Measurements from ENCODE around the gene FAM120A.
"Not testable (repeated sequence)": the region's sequence is repeated elsewhere in the genome, so short reads cannot be mapped to it uniquely, and the experiment has no call there.

Gene FAM120A, protein sequence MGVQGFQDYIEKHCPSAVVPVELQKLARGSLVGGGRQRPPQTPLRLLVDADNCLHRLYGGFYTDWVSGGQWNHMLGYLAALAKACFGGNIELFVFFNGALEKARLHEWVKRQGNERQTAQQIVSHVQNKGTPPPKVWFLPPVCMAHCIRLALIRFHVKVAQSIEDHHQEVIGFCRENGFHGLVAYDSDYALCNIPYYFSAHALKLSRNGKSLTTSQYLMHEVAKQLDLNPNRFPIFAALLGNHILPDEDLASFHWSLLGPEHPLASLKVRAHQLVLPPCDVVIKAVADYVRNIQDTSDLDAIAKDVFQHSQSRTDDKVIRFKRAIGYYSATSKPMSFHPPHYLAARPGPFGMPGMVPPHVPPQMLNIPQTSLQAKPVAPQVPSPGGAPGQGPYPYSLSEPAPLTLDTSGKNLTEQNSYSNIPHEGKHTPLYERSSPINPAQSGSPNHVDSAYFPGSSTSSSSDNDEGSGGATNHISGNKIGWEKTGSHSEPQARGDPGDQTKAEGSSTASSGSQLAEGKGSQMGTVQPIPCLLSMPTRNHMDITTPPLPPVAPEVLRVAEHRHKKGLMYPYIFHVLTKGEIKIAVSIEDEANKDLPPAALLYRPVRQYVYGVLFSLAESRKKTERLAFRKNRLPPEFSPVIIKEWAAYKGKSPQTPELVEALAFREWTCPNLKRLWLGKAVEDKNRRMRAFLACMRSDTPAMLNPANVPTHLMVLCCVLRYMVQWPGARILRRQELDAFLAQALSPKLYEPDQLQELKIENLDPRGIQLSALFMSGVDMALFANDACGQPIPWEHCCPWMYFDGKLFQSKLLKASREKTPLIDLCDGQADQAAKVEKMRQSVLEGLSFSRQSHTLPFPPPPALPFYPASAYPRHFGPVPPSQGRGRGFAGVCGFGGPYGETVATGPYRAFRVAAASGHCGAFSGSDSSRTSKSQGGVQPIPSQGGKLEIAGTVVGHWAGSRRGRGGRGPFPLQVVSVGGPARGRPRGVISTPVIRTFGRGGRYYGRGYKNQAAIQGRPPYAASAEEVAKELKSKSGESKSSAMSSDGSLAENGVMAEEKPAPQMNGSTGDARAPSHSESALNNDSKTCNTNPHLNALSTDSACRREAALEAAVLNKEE

GRCh38 chr9:93450945-93451815 is at the start of gene FAM120A:
FAM120A (plus strand) TSS chr9:93451685; CDS start chr9:93451916, 231 bp downstream.
- in situ Hi-C loops (cut with HindIII; ENCODE audit: low sequenced_read_pairs), result no loop called here

- in situ Hi-C loops (cut with HindIII; ENCODE audit: low sequenced_read_pairs), result no loop called here
Observed at GRCh38 chr9:93406371-93406770, 45.1 kb upstream of the FAM120A start.

DNA sequence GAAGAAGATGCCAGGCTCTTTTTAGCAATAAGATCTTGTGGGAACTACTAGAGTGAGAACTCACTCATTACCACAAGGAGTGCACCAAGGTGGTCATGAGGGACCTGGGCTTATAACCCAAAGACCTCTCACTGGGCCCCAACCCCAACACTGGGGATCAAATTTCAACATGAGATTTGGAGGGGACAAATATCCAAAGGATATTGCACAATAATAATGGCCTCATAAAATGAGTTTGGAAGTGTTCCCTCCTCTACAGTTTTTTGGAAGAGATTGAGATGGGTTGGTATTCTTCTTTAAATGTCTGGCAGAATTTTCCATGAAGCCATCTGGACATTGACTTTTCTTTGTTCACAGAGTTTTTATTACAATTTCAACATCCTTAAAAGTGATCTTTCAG is 38.0 kb upstream of the FAM120A start:
- in situ Hi-C loops (cut with HindIII; ENCODE audit: low sequenced_read_pairs), result no loop called here

GRCh38 chr9:93415176-93415690 is 36.3 kb upstream of the FAM120A start:
- in situ Hi-C loops (cut with HindIII; ENCODE audit: low sequenced_read_pairs), result no loop called here

GRCh38 chr9:93416530-93417235 is 34.8 kb upstream of the FAM120A start:
- in situ Hi-C loops (cut with HindIII; ENCODE audit: low sequenced_read_pairs), result no loop called here

DNA sequence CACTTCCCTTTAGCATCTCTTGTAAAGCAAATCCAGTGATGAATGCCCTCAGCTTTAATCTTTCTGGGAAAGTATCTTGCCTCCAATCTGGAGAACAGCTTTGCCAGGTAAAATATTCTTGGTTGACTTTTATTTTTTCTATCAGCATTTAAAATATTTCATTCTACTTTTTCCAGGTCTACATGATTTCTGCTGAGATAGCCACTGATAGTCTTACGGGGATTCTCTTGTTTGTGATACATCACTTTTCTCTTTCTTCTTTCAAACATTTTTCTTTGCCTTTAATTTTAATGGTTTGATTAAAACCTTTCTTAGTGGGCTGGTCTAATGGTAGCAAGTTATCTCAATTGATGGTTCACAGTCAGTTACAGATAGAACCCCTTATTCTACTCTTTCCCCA is 33.9 kb upstream of the FAM120A start:
- in situ Hi-C loops (cut with HindIII; ENCODE audit: low sequenced_read_pairs), result no loop called here

DNA sequence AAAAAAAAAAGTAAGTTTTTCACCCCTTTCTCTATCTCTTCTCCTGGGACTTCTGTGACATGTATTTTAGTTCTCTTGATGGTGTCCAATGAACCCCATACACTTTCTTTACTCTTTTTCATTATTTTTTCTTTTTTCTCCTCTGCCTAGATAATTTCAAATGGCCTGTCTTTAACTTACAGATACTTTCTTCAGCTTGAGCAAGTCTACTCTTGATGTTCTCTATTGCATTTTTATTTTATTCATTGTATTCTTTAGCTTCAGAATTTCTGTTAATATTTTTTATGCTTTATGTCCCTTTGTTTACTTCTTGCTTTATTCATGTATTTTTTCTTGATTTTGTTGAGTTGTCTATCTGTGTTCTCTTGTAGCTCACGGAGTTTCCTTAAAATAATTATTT is 32.5 kb upstream of the FAM120A start:
- in situ Hi-C loops (cut with HindIII; ENCODE audit: low sequenced_read_pairs), result no loop called here

GRCh38 chr9:93422977-93423616 is 28.4 kb upstream of the FAM120A start:
- in situ Hi-C loops (cut with HindIII; ENCODE audit: low sequenced_read_pairs), result no loop called here

DNA sequence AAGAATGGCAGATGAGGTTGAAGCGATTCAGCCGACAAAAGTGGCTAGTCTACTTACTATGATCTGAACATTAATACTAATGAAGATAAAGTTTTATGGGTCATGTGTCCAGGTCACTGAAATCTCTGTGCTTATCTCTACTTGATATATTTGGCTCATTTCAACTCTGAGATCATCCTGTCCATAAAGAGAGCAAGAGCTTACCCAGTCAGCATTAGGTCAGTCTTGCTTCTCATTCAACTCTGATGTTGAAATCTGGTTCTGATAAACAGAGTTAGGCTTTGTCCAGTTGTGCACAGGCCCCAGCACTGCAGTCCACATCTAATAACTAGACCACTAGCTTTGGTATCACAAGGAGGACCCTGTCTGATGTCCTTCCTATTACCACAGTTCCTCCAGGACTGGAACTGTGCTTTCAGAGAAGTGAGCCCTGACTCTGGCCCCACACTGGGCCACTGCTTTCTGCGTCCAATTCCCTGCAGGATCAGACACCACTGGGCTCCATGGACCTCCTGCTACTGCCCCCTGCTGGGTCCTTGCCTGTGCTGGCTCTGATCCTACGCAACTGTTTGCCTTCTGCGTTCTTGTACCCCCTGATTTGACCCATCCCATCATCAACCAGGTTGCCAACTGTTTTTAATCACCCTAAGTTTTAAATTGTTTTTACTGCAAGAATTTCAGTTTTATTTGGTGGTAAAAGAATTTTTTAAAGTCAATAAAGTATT is 23.7 kb upstream of the FAM120A start:
- in situ Hi-C loops (cut with HindIII; ENCODE audit: low sequenced_read_pairs), result no loop called here

GRCh38 chr9:93431539-93432105 is 19.9 kb upstream of the FAM120A start:
- in situ Hi-C loops (cut with HindIII; ENCODE audit: low sequenced_read_pairs), result no loop called here

DNA sequence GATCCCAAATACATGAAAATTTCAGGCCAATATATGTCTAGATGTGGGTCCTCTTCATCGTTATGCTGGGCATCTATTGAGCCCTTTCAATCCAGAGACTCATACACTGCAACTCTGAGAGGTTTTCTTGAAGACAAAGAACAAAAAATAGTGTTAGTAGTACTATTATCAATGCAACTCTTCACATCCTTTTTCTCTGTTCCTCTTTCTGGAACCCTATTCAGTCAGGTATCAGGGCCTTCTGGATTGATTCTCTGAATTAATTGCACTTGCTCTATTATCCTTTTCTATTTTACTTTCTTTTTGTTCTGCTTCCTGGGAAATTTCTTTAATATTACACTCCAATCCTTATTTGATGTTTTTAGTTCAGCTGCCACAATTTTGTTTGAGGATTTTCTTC is 18.5 kb upstream of the FAM120A start:
- in situ Hi-C loops (cut with HindIII; ENCODE audit: low sequenced_read_pairs), result no loop called here

GRCh38 chr9:93434056-93434455 is 17.4 kb upstream of the FAM120A start:
- in situ Hi-C loops (cut with HindIII; ENCODE audit: low sequenced_read_pairs), result no loop called here

DNA sequence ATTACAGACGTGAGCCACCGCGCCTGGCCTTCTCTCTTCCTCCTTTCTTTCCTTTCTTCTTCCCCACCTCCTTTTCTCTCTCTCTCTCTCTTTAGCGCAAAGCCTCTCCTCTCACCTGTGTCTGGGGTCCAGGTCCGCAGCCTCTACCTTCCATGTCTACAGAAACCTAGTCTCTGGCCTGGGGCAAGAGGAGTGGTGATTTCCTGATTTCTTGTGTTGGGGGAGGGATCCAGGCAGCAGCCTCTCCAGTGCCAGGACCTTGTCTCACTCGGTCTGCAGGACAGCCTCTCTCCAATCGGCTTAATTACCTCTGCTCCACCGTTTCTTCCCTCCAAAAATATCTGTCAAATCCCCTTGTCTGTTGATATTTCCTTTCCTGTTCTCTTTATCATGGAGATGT is 16.1 kb upstream of the FAM120A start:
- in situ Hi-C loops (cut with HindIII; ENCODE audit: low sequenced_read_pairs), result no loop called here

DNA sequence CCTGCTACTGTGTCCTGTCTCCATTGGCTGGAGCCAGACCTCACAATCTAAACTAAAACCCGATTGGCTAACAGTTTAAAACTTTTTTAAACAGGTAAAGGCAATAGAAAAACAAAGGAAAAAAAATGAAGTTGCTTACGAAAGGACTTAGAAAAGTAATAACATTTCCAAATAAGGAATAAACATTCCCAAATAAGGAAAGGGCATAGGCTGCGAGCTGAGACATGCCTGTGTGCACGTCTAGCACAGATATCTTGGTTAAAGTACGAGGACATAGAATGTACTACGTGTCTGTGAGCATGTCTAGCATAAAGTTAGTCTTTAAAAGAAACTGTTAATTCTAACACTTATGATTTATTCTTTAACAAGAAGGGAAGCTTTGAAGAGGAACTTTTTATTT is 15.3 kb upstream of the FAM120A start:
- in situ Hi-C loops (cut with HindIII; ENCODE audit: low sequenced_read_pairs), result no loop called here

DNA sequence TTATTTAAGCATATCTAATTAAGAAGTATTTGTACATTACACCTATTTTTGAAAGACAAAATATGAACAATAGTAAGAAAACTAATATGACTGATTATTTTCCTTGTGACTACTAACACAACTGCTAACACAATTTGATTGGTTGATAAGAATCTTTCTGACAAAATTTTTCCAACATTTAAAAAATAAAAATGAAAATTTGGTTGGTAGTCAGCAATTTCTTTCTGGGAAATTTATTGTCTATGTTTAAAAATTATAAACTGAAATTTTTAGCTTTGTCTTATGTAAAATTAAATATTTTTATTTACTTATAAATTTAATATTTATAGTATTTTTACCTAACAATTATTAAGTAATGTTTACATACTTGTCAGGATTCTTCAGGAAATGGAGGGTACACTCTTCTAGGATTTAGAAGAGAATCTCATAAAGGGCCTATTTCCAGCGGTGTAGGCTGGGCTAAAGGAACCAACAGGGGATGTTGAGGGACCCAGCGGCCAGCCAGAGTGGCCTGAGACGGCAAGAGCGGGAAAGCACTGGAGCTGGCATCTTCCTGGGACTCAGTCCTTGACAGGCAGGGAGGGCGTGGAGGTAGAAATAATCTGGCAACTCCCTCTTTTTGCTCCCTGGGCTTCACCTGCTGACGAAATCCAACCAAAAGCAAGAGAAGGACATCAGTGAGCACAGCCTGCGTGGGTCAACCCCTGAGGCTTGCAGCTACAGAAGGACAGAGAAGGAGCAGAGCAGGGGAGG is 14.7 kb upstream of the FAM120A start:
- in situ Hi-C loops (cut with HindIII; ENCODE audit: low sequenced_read_pairs), result no loop called here

DNA sequence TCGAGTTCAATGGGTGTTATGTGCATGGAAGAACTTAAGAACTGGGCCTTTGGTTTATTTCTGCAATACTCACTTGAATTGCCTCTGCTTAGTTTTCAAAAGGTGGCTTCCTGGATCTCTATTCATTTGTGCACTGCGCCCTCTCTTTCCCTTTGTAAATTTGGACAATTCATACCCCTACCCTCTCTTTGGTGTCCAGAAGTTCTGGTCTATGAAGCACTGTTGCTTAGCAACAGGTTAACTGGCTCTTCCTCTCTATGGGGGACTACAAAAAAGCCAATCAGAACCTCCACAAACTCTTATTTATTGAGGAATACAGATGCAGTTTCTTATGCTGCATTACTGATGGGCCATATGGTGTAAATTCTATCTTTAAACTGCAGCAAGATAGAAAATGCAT is 13.5 kb upstream of the FAM120A start:
- in situ Hi-C loops (cut with HindIII; ENCODE audit: low sequenced_read_pairs), result no loop called here

GRCh38 chr9:93439301-93439700 is 12.2 kb upstream of the FAM120A start:
- in situ Hi-C loops (cut with HindIII; ENCODE audit: low sequenced_read_pairs), result not testable (repeated sequence)

Measured in DLD1 (cell line).